NB4 (cell line): ENCODE measurements around the gene FRMD1.
"Not testable (repeated sequence)": the region's sequence is repeated elsewhere in the genome, so short reads cannot be mapped to it uniquely, and the experiment has no call there.

Experiments
- DNase-seq: peaks from one replicate; pipeline ENCODE4 v3.0.0; 2010; ENCODE audit warnings: low read depth
- H3K4me3 ChIP-seq: one replicate; pipeline ENCODE4 v1.5.1; 2011; ENCODE audit warnings: mild to moderate bottlenecking, low read depth, low read length, moderate library complexity
- MAX ChIP-seq: IDR thresholded peaks from 2 replicates; pipeline ENCODE4 v1.6.1; 2011; ENCODE audit warnings: low read depth, low read length
- MYC ChIP-seq: IDR thresholded peaks from 2 replicates; pipeline ENCODE4 v1.6.1; 2011; ENCODE audit warnings: low read depth, low read length
- POLR2A ChIP-seq: IDR thresholded peaks from 2 replicates; pipeline ENCODE4 v1.6.1; 2011; ENCODE audit warnings: mild to moderate bottlenecking; ENCODE audit not compliant: insufficient read length; ENCODE audit errors: extremely low read depth
- TF ChIP-seq, protein P1 (sequence below): IDR thresholded peaks from one replicate; pipeline ENCODE4 v1.5.1; 2012; ENCODE audit warnings: low read depth, low read length

The FRMD1 gene

DNA sequence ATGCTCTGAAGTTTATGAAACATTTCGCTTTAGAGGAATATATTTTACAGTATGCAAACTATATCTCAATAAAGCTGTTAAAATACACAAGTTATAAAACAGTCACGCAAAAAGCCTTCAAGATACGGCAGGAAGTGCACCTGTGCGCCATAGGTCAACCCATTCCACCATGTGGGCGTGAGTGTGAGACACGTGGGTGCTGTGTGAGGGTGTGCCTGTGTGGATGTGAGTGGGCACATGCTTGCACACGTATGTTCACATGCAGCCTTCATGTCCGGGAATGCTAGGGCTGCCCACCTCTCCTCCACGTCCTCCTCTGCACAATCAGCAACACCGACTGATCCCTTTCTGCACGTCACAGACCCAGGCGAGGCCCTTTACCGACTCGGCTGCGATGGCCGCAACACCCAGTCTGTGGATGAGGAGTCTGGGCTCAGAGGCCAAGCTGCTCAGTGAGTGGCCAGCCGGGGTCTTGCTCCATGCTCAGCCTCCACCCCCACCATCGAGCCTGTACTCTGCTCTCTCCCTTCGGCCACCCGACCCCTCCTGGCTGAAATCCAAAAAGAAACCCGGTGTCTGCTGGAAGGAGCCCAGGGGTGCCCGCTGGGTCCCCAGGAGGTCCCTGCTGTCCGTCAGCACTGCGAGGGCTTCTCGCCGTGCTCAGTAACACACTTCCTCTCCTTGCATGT is 3.0 kb upstream of the FRMD1 start:
- no peak for DNase-seq
- TF ChIP-seq POLR2A (no peak), MYC (no peak), MAX (no peak)
- H3K4me3 ChIP-seq = no peak overlapping the region

DNA sequence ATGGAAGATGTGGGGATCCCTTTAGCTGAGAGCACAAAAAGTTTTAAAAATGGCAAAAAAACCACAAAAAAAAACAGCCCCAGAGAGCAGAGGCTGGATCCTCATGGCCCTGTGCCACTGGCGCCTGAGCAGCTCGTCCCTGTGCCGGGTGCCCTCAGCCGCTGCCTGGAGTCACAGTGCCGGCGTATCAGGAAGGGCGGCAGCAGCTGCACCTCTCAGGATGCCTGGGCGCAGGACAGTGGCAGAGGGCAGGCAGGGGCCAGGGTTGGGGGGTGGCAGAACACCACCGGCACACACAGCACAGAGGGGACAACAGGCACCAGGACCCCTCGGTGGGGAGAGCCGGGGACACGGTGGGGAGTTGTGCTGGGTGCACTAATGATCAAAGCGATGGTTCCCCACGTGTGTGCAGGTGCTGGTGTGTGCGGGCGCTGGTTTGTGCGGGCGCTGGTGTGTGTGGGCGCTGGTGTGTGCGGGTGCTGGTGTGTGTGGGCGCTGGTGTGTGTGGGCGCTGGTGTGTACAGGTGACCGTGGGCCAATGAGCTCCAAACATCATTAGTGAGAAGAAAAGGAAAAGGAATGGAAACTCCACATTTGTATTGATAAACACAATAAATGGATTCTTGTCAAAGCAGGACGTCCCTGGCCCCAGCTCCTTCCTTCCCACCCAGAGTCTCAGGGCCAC is 1.5 kb upstream of the FRMD1 start:
- TF ChIP-seq MAX (no peak), POLR2A (no peak), MYC (no peak)
- TF ChIP-seq, protein P1, sequence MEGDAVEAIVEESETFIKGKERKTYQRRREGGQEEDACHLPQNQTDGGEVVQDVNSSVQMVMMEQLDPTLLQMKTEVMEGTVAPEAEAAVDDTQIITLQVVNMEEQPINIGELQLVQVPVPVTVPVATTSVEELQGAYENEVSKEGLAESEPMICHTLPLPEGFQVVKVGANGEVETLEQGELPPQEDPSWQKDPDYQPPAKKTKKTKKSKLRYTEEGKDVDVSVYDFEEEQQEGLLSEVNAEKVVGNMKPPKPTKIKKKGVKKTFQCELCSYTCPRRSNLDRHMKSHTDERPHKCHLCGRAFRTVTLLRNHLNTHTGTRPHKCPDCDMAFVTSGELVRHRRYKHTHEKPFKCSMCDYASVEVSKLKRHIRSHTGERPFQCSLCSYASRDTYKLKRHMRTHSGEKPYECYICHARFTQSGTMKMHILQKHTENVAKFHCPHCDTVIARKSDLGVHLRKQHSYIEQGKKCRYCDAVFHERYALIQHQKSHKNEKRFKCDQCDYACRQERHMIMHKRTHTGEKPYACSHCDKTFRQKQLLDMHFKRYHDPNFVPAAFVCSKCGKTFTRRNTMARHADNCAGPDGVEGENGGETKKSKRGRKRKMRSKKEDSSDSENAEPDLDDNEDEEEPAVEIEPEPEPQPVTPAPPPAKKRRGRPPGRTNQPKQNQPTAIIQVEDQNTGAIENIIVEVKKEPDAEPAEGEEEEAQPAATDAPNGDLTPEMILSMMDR = no peak
- no peak for DNase-seq
- H3K4me3 ChIP-seq = no peak overlapping the region

DNA sequence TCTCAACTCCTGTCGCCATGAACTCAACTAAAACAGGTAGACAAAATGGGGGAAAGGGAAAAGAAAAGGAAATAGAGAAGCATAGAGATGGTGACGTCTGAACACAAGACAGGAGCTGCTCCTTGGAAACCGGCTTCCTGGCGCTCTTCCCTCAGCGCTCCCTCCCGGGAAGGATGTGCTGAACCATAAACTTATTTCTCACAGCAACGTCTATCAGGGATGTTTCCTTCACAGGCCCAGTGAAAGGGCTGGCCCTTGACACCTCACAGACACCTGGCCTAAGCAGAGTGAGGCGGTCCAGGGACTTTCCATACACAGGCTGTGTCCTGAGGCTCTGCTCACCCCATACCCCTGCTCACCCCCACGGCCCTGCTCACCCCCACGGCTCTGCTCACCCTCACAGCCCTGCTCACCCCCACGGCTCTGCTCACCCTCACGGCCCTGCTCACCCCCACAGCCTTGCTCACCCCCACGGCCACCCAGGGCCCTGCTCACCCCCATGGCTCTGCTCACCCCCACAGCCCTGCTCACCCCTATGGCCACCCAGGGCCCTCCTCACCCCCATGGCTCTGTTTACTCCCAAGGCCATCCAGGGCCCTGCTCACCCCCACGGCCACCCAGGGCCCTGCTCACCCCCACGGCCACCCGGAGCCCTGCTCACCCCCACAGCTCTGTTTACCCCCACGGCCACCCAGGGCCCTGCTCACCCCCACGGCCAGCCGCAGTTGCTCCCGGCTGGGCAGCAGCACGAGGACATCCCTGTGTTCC is 653 bp downstream of the FRMD1 start:
- DNase-seq = no peak
- no peak overlapping the region for H3K4me3 ChIP-seq
- no peak for TF ChIP-seq MYC
- TF ChIP-seq, protein P1 = no peak
- TF ChIP-seq MAX = no peak
- no peak for TF ChIP-seq POLR2A

DNA sequence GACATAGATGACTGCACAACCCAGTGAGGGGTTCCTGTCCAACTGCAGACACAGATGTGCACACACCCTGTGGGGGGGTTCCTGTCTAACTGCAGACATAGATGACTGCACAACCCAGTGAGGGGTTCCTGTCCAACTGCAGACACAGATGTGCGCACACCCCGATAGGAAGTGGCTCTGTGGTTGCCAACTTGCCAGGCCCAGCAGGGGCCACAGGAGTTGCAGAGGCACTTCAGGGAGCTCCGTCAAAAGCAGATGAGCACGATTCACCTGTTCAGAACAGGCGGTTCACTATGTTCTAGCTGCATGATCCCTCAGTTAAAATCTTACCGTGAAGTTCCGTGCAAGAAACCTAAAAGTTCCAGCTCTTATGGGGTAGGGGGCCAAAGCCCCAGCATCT is 1.6 kb downstream of the FRMD1 start:
- not testable (repeated sequence) for H3K4me3 ChIP-seq, DNase-seq

- no peak for DNase-seq
- TF ChIP-seq MAX (no peak), MYC (no peak)
- H3K4me3 ChIP-seq = no peak overlapping the region
Measured at GRCh38 chr6:168075787-168076202, 3.2 kb downstream of the FRMD1 start.

DNA sequence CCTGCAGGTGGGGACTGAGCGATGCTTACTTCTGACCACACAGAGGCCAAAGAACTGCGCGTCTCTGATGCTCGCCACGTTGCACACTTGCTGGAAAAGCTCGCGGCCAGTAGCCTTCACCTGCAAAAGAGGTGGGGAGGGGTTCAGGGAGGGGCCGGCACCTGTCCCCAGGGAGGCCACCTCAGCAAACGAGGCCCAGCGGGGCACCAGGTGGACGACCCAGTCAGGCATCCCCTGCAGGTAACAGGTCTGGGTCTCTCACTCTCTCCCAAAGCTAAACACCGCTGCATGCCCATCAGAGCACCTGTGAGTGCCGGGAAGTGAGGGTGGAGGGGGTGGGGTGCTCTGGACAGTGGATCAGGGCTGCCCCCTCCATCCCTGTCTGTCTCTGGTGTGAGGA is 3.8 kb downstream of the FRMD1 start:
- TF ChIP-seq MYC (no peak), MAX (no peak), POLR2A (no peak)
- TF ChIP-seq, protein P1 = no peak
- DNase-seq = no peak
- H3K4me3 ChIP-seq = no peak overlapping the region
